A204.1 (cell line): Measurements from ENCODE around the gene KRT40.
A peak's percentile ranks its signal among the peaks of the same experiment; 100 is the strongest.

Experiments
- FAIRE-seq: peaks from 2 replicates; lab custom pipeline; 2012; peaks lifted over from hg19 to GRCh38; lab: Jason Lieb, UNC

The KRT40 gene

DNA sequence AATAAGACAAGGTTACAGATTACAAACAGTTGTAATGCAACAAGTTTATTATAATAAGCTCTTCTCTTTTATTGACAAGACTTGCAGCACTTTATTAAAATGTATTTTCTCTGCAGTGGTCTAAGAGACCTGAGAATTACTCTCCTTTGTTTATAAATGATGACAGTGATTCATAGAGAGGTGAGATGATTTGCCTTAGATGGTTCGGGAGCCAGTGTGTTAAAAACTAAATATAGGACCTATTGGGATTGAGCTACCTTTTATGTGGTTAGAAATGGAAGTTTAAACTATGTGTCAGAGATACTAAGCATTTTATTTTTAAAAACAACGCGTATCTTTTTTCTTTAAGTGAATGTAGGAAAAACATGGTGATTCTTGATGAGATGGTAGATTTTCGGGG is 12.7 kb upstream of the KRT40 start:
- no peak for FAIRE-seq

DNA sequence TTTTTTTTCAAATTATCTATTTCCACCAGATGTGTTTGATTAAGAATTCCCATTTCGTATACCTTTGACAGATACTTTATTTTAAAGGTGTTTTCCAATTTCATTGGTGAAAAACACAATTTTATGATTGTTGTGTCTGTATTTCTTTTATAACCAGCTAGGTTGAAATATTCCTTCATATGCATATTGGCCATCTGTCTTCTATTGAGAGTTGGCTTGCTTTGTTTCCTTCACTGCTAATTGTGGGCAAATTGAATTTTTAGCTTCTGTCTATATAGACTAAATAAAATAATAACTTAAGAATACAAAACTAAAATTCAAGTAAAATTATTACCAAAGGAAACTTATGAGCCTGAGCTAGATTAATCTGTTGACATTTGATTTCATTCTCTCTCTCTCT is 11.0 kb upstream of the KRT40 start:
- no peak for FAIRE-seq

DNA sequence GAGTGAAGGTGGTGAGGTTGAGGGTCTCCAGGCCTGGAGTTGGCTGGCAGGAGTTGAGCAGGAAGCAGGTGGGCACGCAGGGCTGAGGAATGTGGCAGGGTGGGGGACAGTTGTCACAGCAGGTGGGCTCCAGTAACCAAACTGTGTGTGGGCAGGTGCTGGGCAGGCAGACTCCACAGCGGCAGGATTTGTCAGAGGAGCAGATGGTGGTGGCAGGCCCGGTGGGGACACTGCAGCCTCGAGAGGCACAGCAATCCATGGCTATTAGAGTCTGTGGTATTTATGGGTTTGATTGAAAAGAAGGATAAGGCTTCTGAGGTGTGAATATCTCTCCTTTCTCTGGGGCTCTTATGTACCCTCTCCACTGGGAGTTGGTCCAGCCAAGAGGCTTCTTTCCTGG is 9.7 kb upstream of the KRT40 start, which contains the start of gene KRTAP3-3:
Gene KRTAP3-3 (minus strand): TSS at position 326 of the 400 bp plus-strand sequence. CDS start 67 bp downstream, at position 259.
- FAIRE-seq, result no peak

DNA sequence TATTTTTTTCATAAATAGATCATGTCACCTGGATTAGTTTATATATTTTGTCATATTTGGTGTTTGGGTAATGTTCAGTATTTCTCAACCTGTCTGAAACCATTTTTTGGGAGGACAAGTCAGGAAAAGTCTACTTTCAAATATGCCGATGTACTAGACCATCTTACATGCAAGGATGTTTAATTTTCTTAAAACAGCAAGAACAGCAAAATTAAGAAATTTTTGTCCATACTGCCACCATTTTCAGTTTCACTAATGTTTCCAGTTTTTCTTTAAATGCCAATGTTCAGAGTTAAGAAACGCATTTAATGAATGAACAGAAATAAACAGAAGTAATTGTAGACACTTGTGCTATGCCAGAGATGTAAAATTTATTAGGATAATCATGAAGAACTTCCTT is 9.0 kb upstream of the KRT40 start:
- no peak for FAIRE-seq

DNA sequence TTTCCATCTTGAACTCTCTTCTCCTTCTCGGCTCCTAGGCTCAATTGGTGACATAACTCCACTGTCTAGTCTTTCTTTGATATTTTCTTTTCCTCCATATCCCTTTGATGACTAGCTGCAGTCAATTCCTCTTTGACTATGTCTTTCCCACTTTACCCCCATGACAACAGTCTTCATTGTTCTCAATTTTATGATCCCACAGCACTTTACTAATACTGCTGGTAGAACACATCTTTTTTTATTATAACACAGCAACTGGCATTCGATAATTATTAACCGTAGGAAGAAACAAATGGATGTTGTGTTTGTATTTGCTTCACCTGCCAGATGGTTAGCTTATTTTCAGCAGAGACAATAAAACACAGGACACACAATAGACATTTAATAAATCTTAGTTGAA is 8.5 kb upstream of the KRT40 start:
- no peak for FAIRE-seq

DNA sequence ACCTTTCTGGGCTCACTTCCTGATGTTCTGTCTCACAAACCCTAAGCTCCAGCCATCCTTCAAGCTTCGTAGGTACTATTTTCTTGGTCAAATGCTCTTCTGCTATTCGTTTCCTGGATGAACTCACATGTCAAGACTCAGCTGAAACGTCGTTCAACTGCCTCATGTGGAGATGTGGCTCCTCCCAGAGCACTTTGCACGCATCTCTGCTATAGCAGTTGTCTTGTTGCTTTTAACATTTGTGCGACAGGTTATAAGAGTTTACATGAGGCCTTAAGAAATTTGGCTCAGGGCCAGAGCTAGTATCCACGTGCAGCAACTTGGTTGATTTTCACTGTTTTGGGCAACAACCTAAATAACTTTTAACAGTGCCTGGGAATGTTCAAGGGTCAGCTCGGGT is 2.8 kb upstream of the KRT40 start:
- FAIRE-seq, result no peak

DNA sequence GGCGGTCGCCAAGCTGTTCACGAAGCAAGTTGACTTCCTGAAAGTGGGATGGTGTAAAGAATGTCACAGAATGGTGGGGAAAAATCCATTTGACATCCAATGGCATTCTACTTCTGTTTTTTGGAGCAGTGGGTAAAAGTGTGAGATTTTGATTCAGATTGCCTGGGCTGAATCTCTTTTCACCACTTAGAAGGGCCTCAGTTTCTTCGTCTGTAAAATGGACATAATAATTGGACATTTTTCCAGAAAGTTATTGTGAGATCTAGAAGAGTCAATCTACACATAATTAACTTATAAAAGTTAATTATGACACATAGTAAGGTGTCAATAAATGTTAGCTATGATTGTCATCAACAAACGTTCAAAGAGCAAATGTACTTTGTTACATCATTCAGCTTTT is 3.0 kb downstream of the KRT40 start:
- FAIRE-seq, result no peak

DNA sequence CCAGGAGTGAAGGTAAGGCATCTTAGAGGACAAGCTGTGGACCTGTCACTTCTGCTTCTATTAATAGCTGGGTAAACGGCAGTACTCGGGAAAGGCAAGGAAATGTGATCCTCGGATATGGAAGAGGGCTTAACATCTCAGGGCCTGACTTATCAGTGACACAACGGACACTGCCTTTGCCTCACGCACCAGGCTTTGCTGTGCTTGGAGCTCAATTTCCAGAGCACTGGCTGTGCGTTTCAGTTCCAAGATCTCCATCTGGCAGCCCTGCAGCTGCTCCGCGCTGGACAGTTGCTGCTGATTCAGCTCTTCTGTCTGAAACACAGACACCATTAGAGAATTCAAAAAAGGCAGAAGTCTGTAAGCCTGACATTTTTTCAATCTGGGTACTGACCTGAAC is 3.5 kb downstream of the KRT40 start:
- no peak for FAIRE-seq

DNA sequence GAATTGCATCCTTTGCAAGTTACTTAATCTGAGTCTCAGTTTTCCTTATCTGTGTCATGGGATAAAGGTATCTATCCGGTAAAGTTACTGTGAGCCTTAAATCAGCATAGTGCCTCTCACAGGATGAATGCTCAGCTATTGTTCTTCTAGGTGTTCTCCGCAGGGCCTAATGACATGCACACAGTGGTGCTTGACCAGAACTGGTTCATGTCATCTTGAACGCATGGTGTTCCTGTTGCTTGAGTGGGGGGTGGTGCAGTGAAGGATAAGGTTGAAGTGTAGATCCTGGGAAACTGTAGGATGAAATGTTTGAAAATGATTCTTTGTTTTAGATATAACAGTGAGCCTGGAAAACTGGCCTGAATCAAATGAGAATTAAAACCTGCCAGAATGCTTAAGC is 4.0 kb downstream of the KRT40 start:
- no peak for FAIRE-seq

DNA sequence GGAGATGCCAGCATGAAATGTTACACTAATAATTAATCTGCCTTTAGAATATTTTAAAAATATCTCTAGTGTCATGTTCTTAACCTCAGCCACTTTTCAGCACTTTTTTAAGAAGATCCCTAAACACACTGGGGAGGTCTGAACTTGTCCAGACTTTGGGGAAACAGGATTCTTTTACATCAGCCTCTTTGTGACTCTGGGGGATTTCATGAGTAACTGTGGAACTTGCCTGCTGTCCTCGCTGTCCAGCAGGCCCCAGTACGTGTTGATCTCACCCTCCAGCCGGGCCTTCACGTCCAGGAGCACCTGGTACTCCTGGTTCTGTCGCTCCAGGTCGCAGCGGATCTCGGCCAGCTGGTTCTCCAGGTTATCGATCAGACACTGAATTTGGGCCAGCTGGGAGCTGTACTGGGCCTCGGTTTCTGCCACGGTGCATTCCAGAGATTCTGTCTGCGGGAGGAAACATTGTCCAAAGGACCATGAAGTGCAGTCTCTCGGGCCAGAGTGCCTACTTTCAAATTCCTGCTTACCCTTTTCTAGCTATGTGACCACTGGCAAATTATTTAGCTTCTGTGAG is 5.5 kb downstream of the KRT40 start:
- no peak for FAIRE-seq

DNA sequence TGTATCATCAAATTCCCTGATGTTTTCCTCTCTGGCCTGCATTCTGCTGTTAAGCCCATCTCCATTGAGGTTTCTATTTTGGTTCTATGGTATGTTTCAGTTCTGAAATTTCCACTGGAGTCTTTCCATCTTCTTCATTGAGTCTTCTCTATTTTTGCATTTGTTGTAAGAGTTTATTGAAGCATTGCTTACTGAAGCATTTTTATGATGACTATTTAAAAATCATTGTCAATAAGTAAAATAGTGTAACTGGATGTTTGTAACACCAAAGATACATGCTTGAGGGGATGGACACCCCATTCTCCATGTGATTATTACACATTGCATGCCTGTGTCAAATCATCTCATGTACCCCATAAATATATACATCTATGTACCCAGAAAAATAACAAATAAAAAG is 8.6 kb downstream of the KRT40 start:
- no peak for FAIRE-seq

DNA sequence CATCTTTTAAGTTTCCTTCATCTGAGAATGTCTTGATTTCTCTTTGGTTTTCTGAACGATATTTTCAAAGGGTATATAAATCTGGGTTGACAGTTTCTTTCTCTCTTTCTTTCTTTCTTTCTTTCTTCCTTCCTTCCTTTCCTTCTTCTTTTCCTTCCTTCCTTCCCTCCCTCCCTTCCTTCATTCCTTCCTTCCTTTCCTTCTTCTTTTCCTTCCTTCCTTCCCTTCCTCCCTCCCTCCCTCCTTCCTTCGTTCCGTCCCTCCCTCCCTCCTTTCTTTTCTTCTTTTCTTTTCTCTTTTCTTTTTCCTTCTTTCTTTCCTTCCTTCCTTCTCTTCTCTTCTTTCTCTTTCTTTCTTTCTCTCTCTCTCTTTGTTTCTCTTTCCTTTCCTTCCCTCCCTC is 9.8 kb downstream of the KRT40 start:
- FAIRE-seq, result no peak

DNA sequence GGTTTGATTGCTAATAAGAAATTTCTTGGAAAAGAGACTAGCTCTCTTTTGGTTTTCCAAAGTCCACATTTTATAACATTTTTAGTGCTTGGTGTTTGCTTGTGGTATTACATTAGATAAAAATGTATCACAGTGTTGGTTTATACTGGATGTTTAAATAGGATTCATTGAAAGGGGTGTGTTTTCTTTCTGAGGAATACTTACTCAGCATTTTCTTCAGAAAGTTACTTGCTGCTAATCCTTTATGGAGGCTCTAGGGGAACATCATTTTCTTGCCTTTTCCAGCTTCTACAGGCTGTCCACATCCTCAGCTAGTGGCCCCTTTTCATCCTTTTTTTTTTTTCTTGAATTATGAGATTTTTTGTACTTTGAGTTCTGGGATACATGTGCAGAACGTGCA is 16.5 kb downstream of the KRT40 start:
- FAIRE-seq, result no peak

DNA sequence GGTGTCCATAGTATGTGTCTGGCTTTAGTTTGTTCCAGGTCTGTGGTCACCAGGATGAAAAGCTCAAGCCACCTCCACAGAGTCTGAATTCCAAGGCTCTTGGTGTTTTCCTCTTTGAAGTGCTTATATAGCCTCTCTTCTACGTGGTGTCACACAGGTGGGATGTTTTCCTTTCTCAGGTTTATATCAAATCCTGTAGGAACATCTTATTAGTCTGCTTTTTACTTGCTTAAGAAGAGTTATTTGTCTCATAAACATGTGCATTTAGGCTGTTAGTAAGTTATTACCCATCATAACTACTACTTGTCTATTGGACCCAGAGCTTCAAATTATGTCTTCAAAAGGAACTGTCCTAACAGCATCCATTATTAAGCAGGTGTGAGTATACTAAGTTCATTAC is 17.3 kb downstream of the KRT40 start, which contains the start of gene KRT39:
Gene KRT39 (minus strand): TSS at position 101 of the 400 bp plus-strand sequence. CDS start 92 bp downstream, at position 9.
- FAIRE-seq, result no peak

DNA sequence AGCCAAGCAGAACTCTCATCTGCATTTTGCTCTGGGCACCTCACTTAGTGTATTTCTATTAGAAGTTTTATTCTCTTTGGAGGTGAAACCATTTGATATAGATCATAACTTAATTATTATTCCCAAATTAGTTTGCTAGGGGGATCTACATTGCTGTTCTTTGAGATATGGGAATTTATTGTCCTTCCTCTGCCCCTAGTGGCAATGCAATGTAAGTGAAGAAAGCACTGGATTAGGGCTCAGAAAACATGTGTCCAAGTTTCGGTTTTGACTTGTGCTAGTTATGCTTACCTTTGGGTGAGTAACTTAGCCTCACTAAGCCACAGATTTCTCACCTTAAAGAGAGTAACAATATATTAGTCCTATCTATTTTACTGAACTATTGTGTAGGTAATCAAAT is 20.3 kb downstream of the KRT40 start:
- peak; percentile 6 for FAIRE-seq

DNA sequence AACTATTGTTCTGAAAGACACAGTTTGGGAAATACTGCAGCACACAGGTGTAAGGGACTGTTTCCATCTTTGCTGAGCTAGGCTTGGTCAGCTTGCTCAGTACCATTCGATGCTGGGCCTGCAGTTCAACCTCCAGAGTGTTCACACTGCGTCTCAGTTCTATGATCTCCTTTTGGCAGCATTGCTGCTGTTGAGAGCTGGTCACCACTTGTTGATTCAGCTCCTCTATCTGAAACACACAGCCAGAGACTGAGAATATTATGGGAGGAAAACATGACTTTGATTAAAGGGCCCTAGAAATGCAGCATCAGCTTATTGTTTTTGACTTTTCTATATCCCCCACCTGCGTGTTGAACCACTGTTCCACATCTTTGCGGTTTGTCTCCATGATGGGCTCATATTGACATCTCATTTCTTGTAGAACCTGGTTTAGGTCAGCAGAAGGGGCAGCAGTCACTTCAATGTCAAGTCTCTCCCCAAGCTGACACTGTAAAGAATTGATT is 22.0 kb downstream of the KRT40 start:
- no peak for FAIRE-seq

DNA sequence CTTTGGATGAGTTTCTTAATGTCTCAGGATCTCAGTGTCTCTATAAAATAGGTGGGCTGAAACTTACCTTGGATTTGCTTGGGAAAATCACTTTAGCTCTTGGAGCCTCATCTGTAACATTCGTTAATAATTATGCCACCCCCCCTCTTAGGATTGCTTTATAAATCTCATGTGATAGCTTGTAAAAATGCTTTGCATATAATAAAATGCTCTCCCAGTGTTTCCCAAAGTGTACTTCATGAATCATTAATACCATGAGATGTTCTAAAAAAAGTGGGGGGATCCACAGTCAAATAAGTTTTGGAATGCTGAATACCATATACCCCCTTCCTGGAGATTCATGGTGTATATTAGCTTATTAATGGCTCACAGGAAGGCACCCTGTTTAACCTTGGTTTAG is 22.5 kb downstream of the KRT40 start:
- no peak for FAIRE-seq

DNA sequence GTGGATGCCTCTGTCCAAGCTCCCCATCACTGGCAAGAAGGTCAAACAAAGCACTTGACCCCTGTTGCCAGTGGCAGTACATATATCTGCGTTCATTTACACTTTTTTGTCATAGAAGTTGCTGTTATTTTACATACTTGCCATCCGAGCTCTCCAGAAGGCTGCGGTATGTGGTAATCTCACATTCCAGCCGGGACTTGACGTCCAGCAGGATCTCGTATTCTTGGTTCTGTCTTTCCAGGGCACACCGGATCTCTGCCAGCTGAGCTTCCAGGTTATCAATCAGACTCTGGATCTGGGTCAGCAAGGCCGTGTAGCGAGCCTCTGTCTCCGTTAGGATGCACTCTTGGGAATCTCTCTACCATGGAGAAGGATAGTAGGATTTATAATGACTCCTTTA is 24.0 kb downstream of the KRT40 start:
- no peak for FAIRE-seq

DNA sequence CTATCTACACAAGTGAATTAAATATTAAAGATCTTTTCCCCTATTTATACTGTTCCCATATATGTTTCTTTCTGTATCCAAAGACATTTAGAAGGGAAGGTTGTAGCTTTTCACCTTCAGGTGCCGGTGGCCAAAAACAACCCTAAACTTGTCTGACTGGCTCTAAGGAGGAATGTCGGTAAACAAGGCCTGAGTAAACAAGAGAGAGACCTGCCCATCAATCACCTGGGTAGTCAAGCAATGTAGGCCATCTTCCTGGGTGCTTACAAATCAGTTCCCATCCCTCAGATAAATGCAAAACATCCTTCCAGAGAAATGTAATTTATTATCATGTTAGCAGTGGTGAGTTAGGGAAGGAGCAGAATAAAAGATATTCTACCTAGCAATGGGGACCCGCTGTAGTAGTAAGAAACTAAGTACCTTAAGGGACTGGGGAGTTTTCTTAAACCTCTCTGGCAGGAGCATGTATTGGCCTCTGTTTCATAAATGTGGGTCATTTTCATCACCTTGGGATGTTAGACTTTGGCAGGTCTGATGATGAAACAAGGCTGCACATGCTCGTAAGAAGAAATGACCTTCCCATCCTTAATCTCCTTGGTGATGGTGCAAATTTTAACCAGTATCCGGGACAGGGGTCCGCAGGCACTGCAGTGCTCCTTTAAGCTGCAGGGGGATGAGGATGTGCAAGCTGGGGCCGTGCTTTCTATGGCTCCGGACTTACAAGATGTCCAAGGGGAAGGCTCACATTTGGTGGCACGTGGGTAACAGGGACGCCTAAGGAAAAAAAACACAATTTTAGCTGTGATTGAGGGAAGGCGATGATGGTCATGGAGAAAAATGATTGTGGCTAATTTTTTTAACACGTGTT is 25.8 kb downstream of the KRT40 start:
- FAIRE-seq, result no peak

DNA sequence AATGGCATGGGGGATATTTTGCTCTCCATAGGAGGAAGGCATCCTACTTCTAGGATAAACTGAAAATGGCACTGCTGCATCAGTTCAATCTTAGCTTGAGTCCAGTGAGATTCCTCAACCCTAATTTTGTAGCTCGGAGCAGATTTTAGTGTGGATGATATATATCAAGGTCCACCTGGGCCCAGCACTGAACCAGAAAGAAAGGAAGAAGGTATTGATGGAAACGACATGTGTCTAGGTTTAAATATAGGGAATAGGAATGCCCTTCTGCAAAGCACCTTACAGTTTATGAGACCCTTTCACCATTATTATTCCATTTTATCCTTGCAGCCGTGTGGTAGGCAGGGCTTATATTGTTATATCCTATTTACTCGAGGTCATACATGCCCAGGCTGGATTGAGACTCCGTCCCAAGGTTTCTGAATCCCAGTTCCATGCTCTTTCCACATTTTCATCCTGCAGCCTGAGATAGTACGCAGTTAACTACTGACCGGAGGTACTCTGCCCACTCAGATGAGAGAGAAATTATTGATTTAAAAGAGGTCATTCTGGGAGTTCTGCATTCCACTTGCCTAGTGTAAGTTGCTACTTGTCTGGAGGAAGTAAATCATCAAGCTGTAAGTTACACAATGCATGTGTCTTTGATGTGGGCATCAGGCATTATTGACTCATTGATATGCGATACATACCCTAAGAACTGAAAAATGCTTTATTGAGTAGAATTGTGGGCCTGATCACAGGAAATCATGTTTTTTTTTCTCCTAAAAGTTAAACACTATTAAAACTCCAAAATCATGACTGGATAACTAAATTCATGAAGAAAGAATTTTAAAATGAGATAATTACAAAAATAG is 27.5 kb downstream of the KRT40 start:
- FAIRE-seq, result no peak

DNA sequence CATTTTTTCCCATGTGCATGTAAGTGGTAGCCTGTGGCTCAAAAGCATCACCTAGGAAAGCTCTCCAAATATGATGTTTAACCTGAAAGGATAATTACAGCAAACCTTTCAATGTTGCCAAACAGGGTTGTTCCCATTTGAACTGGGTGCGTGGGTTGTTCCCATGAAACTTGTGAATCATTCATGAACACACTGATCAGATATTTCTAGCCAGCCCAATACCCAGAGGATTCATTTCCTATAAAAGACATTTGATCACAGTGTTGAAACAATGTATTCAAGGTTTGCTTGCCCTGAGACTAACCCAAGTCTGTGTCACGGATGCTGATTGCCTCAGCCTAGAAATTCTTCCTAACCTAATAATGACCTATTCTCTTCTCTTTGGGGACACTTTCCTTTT is 30.2 kb downstream of the KRT40 start:
- FAIRE-seq, result no peak

DNA sequence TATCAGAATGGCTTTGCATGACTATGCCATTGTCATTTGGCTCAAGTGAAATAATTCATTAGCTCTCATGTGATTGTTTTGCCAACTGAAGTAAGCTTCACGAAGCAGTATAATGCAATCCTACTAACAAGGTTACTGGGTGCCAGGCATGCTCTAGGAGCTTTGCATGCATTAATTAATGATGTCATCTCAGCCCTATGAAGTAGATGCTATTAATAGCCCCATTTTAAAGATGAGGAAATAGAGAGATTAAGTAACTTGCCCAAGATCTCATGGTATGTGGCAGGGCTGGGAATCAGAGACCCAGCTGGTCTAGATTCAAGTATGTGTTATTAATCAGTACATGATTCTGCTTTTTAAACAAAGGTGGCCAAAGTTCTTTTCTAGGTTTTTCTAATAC is 31.5 kb downstream of the KRT40 start:
- FAIRE-seq, result no peak

DNA sequence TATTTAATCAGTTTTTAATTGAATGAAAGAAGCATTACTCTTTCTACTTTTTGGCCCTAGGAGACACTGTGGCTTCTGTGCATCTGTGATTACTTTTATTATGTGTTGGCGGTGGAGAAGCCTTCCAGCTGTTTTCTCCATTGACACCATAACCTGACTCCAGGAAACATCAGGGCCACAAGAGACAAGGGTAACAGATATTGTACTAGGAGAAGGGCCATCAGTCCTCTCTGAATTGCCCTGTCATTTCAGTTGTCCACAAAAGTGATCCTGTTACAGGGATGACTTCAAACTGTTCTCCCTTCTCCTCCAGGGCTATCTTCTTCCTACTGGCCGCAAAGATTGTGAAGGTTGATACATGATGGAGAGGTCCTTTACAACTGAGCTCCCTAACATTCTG is 32.0 kb downstream of the KRT40 start:
- no peak for FAIRE-seq
